Panc1 (cell line): Measurements from ENCODE around the gene IPMK.

ENCODE experiments used
- SIN3A ChIP-seq: IDR thresholded peaks from 2 replicates; pipeline ENCODE4 v1.6.1; 2012; ENCODE audit warnings: low read depth, mild to moderate bottlenecking, low read length, moderate library complexity, borderline replicate concordance; ENCODE audit not compliant: insufficient read depth
- TF ChIP-seq, protein P1 (sequence below): fragments of 450-650 bp; IDR thresholded peaks from 2 replicates; pipeline ENCODE4 v1.5.1; 2017; ENCODE audit warnings: mild to moderate bottlenecking

DNA sequence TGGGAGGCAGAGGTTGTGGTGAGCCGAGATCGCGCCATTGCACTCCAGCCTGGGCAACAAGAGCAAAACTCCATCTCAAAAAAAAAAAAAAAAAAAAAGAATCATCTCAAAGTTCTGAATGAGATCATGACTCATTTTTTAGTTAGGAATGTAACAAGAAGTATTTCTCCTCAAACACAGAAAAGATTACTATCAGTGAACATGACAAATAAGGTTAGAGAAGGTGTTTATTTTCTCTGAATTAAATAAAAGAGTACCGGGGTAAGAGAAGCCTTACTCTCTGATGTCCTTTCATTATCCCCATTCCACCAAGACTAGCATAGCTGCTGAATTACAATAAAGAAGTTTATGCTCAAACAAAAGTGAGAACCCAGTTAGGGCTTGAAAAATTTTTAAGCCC lies 50.1 kb downstream of the IPMK start:
- TF ChIP-seq SIN3A, result no peak
- TF ChIP-seq, protein P1, sequence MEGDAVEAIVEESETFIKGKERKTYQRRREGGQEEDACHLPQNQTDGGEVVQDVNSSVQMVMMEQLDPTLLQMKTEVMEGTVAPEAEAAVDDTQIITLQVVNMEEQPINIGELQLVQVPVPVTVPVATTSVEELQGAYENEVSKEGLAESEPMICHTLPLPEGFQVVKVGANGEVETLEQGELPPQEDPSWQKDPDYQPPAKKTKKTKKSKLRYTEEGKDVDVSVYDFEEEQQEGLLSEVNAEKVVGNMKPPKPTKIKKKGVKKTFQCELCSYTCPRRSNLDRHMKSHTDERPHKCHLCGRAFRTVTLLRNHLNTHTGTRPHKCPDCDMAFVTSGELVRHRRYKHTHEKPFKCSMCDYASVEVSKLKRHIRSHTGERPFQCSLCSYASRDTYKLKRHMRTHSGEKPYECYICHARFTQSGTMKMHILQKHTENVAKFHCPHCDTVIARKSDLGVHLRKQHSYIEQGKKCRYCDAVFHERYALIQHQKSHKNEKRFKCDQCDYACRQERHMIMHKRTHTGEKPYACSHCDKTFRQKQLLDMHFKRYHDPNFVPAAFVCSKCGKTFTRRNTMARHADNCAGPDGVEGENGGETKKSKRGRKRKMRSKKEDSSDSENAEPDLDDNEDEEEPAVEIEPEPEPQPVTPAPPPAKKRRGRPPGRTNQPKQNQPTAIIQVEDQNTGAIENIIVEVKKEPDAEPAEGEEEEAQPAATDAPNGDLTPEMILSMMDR, result no peak
